ENCODE data around the gene CD58. TPM values are rescaled to one million over a fixed set of nuclear protein-coding genes. Genes with fewer than 3 reads are reported as not detected.

Gene CD58
- total and polyA plus RNA-seq, 2 of the 4 experiments (the other 2 are of a cell fraction), result 5.4 to 5.7 TPM

- no peak overlapping the region for H3K56ac ChIP-seq (ENCODE audit: extremely low read depth, insufficient read depth, low read length)
- H2BK120ac ChIP-seq (ENCODE audit: low read depth, low read length), result no peak overlapping the region
- H3K18ac ChIP-seq (ENCODE audit: low read depth, low read length), result peak overlapping the region; percentile 18; the same call in 1 of the 2 replicates
- no peak overlapping the region for H3K4ac ChIP-seq (ENCODE audit: low read depth, low read length)
- no peak overlapping the region for H3K4me2 ChIP-seq (ENCODE audit: low read depth, low read length)
- H3K36me3 ChIP-seq (ENCODE audit: control insufficient read depth, insufficient read depth, low read length), result no peaks in the 10 kb centered on the region
- no peak overlapping the region for H2AK5ac ChIP-seq (ENCODE audit: low read depth, low read length)
- no peaks in the 10 kb centered on the region for H4K20me1 ChIP-seq (ENCODE audit: insufficient read depth, low read length)
- dilution Hi-C loops (cut with HindIII; ENCODE audit: low sequenced_read_pairs, unreplicated experiment) (no loop called here), intact Hi-C loops (cut with micrococcal nuclease) (no loop called here), in situ Hi-C loops (cut with MboI; ENCODE audit: low sequenced_read_pairs) (loop anchor here (10.0 kb wide), 2 partner anchors 363 to 693 kb away; no protein-coding TSS in a partner anchor)
- no peak overlapping the region for H2AK9ac ChIP-seq (replicated peaks; ENCODE audit: low read depth, low read length, poor library complexity)
- H2BK15ac ChIP-seq (ENCODE audit: low read depth, low read length), result no peak overlapping the region
- H3K4me1 ChIP-seq (ENCODE audit: control insufficient read depth, insufficient read depth, low read length), result peaks cover 15% of the 10 kb centered on the region
- no peaks in the 10 kb centered on the region for H3K9me1 ChIP-seq (ENCODE audit: insufficient read depth, low read length)
- ATAC-seq (ENCODE audit: low read depth), result no peak
- H3K9ac ChIP-seq (ENCODE audit: low read depth, low read length), result no peak overlapping the region
- H4K8ac ChIP-seq (ENCODE audit: low read depth in 2 of 2, low read length in 2 of 2), result 0 out of 4 replicates have a peak overlapping the region, but pooled peaks of 1 of the 2 experiments have one; percentile 3
- H4K91ac ChIP-seq (ENCODE audit: insufficient read depth, low read depth, low read length), result no peak overlapping the region
- no peak overlapping the region for H3K4me3 ChIP-seq (ENCODE audit: insufficient read depth, low read depth, low read length)
- H2BK5ac ChIP-seq (ENCODE audit: low read depth, low read length, poor library complexity, severe bottlenecking), result no peak overlapping the region
- peak; percentile 67 for DNase-seq
- TF ChIP-seq SMC3 (IDR thresholded peaks at IDR 0.05; ENCODE audit: low read depth, low read length), result no peak
- TF ChIP-seq USF2 (IDR thresholded peaks at IDR 0.05; ENCODE audit: low read depth, low read length), result no peak
- TF ChIP-seq RFX5 (IDR thresholded peaks at IDR 0.05; ENCODE audit: low read depth, low read length), result no peak
- no peak for TF ChIP-seq CEBPB (IDR thresholded peaks at IDR 0.05; ENCODE audit: low read depth, low read length)
- no peak for TF ChIP-seq MAZ (IDR thresholded peaks at IDR 0.05; ENCODE audit: borderline replicate concordance, low read depth, low read length)
- ChIA-PET CTCF (interaction anchor here (0.9 to 3.3 kb wide), 2 partner anchors 12 to 358 kb away, joined by 3 to 54 read pairs; no protein-coding TSS in a partner anchor), POLR2A (ENCODE audit: unreplicated experiment) (no interaction called here)
- H2AFZ ChIP-seq (replicated peaks; ENCODE audit: low read length, poor library complexity), result no peak overlapping the region
- H3K27ac ChIP-seq (ENCODE audit: insufficient read depth, low read length), result no peak overlapping the region
- H3K23ac ChIP-seq (ENCODE audit: low read depth, low read length), result no peak overlapping the region
- no TSS peak for BruUV-seq (replicated peaks)
- H3K9me3 ChIP-seq (ENCODE audit: control insufficient read depth, insufficient read depth, low read length), result no peaks in the 10 kb centered on the region
- no peaks in the 10 kb centered on the region for H3K27me3 ChIP-seq (ENCODE audit: control insufficient read depth, insufficient read depth, low read length)
- no CpG with 5 or more reads among the region's 4 CpGs for WGBS, 2 experiments (ENCODE audit: extremely low coverage in 2 of 2, insufficient read length in 1 of 2)
- peak overlapping the region; percentile 44 for H4K5ac ChIP-seq (ENCODE audit: low read depth, low read length)
- no peak overlapping the region for H2BK20ac ChIP-seq (ENCODE audit: low read depth, low read length)
- no peaks in the 10 kb centered on the region for H3K79me1 ChIP-seq (ENCODE audit: low read depth in 1 of 2, low read length in 2 of 2)
- H3K14ac ChIP-seq (replicated peaks; ENCODE audit: low read depth, low read length), result no peak overlapping the region
These were observed 73.2 kb downstream of the CD58 start for GRCh38 chr1:116497656-116498055.
